Right cardiac atrium (tissue), 5 donors: Measurements from ENCODE around the gene CMBL. TPM values are rescaled to one million over a fixed set of nuclear protein-coding genes. Genes with fewer than 3 reads are reported as not detected.
A peak's percentile ranks its signal among the peaks of the same experiment; 100 is the strongest.

Experiments used
- ATAC-seq, 2 donors: fragments of 200-7000 bp; cut with Tn5 transposase; one replicate each; pipeline versions ENCODE4 v1.8.0 to v1.9.1; 2020; ENCODE audit warnings: moderate library complexity in 2 of 2, mild to moderate bottlenecking in 1 of 2
- DNase-seq, 3 donors: peaks; one replicate each; pipeline ENCODE4 v3.0.0-alpha.2; 2020
- H3K27ac ChIP-seq: one replicate; pipeline ENCODE4 v1.5.1; 2013; ENCODE audit warnings: mild to moderate bottlenecking, low read length, control low read depth, moderate library complexity
- H3K27me3 ChIP-seq: one replicate; pipeline ENCODE4 v1.6.1; 2013; ENCODE audit not compliant: control insufficient read depth, insufficient read depth
- H3K4me1 ChIP-seq: one replicate; pipeline ENCODE4 v1.6.1; 2013; ENCODE audit warnings: low read length; ENCODE audit not compliant: control insufficient read depth, insufficient read depth
- H3K4me3 ChIP-seq: one replicate; pipeline ENCODE4 v1.5.1; 2013; ENCODE audit warnings: low read length, control low read depth
- H3K9me3 ChIP-seq: one replicate; pipeline ENCODE4 v1.6.1; 2013; ENCODE audit warnings: low read length; ENCODE audit not compliant: control insufficient read depth
- WGBS: extraction: QIAGEN DNeasy Blood & Tissue Kit; methylation state at CpG from one replicate; pipeline ENCODE4 v1.1.7; 2013; 5-methylcytosine and 5-hydroxymethylcytosine counted together
- intact Hi-C, 4 donors: fragments of 100-400 bp; cut with DNase I; formaldehyde crosslinking; loops; one replicate each; pipeline versions ENCODE4 v1.11.0 to v1.14.0; 2022 to 2023
- polyA plus RNA-seq: library from polyadenylated mRNA; stranded (reverse); fragments of 200-250 nt; gene quantifications from one replicate; pipeline ENCODE4 v1.2.3, GENCODE V29; 2013
- total RNA-seq, 4 donors: library from RNA; stranded (reverse); fragmentation: NEBNext Ultra II Directional; extraction: Animal tissue kit (Norgen Biotek cat#: 25700); gene quantifications; one replicate each; pipeline ENCODE4 v1.2.1, GENCODE V29; 2021
- donor health status: healthy with polysubstance abuse.
- donor health status: DM: no; HTN: yes; CAD: no.
- donor health status: DM: no; HTN: no; CAD: no.
- donor health status: DM: no; HTN: yes; CAD: no; lungs with severe emphysema.
- donor health status: DM: yes; HTN: yes; CAD: no.

Gene CMBL
- total and polyA plus RNA-seq, 5 donors = 30.2 to 55.3 (median 46.8) TPM

DNA sequence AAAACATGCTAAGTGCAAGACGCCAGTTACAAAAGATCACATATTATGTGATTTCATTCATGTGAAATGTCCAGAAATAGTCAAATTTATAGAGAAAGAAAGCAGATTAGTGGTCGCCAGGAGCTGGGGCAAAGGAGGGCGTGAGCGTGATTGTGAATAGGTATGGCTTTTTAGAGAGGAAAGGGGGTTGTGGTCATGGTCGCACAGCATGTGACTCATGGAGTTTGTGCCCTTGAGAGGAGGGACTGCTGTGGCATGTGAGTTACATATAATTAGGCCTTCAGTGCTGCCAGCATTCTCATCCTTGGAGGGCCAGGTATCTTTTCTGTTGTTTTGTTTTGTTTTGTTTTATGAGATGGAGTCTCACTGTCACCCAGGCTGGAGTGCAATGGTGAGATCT, 24.6 kb upstream of the CMBL start:
- WGBS = 93% methylated on average over 5 of the region's 5 CpGs
- no peak for DNase-seq
- no peak overlapping the region for H3K4me3 ChIP-seq
- H3K27ac ChIP-seq = peak overlapping the region; percentile 81
- no peaks in the 10 kb centered on the region for H3K27me3 ChIP-seq
- H3K9me3 ChIP-seq = peaks cover 3% of the 10 kb centered on the region
- no peak for ATAC-seq
- intact Hi-C loops = no loop called here
- H3K4me1 ChIP-seq = peaks cover 15% of the 10 kb centered on the region

- DNase-seq (peak; percentile 75 to 90 (median 83)), ATAC-seq (peak; percentile 67 to 73)
- 53% methylated on average over 7 of the region's 7 CpGs for WGBS
- Histone ChIP-seq H3K27me3 (no peaks in the 10 kb centered on the region), H3K27ac (peak overlapping the region; percentile 71), H3K9me3 (peaks cover 3% of the 10 kb centered on the region), H3K4me3 (no peak overlapping the region), H3K4me1 (peaks cover 15% of the 10 kb centered on the region)
- intact Hi-C loops = no loop called here
These were observed 23.7 kb upstream of the CMBL start for GRCh38 chr5:10331341-10331796.

DNA sequence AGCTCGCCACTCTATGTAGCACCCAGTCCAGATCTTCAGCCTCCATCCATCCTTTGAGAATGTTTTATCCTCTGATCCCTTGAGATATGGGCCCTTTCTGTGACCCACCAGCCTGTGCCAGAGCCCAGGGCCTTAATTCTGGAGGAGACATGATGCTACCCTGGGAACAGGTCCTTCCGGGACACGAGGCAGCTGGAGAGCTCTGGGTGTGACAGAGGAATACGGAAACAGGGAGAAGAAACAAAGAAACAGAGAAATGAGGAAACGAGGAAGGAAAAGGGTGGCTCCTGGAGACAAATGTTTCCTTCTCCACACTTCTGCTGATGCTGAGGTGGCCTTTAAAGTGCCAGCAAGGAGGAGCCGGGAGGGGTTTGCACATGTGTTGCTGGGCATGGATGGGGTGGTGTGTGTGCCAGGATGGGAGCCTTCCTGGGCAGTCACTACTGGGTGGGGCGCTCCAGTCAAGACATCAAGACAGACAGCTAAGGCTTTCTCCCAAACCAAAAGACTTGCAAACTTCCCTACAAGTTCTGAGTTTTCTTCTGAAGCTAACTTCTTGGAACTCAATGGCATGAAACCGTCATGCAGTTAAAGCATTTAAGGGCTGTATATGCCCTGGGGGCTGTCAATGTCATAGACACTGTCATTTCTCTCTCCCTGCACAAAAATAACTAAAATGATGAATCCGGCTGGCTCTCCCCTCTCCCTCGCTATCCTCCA, 23.0 kb upstream of the CMBL start:
- Histone ChIP-seq H3K9me3 (peaks cover 3% of the 10 kb centered on the region), H3K4me1 (peaks cover 15% of the 10 kb centered on the region), H3K27ac (peak overlapping the region; percentile 71), H3K27me3 (no peaks in the 10 kb centered on the region), H3K4me3 (no peak overlapping the region)
- ATAC-seq = peak; percentile 6 to 7
- WGBS = 63% methylated on average over 10 of the region's 10 CpGs
- peak in 1 of 3 donors; percentile 31 for DNase-seq
- intact Hi-C loops = no loop called here

DNA sequence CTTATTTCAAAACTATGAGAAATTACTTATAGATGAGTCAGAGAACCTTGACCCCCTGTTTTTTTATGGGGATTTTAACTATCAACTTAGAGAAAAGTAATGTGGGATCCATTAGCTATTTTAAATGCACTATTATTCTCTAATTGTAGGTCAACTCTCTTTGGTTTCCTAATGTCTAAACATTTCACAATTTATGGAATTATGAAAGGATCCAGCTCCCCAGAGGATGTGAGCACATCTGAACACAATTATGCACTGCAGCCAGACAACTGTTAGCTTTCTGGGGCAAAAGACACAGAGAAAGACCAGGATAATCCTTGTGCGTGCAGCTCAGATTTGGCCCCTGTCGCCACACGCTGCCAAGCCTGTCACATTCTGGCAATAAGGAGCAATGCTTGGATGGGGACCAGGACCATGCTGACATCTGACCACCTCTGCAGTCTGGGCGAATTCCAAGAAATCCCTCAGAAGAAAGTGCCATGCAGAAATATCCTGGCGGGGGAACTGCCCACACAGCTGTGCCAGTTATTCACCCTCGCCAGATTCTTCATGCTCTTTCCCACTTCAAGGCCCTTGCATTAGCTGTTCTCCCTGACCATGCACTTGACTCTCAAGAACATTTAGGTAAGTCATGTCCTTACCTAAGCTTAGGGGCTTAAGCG, 22.2 kb upstream of the CMBL start:
- WGBS = 53% methylated on average over 7 of the region's 7 CpGs
- Histone ChIP-seq H3K27me3 (no peaks in the 10 kb centered on the region), H3K4me1 (peaks cover 15% of the 10 kb centered on the region), H3K4me3 (no peak overlapping the region), H3K9me3 (peaks cover 3% of the 10 kb centered on the region), H3K27ac (peak overlapping the region; percentile 71)
- DNase-seq = peak; percentile 59 to 72 (median 68)
- ATAC-seq = peak; percentile 41 to 62
- intact Hi-C loops = no loop called here

- DNase-seq = no peak
- peaks cover 3% of the 10 kb centered on the region for H3K9me3 ChIP-seq
- H3K27me3 ChIP-seq = no peaks in the 10 kb centered on the region
- no peak overlapping the region for H3K4me3 ChIP-seq
- intact Hi-C loops = no loop called here
- no peak for ATAC-seq
- peak overlapping the region; percentile 42 for H3K27ac ChIP-seq
- 55% methylated on average over 2 of the region's 2 CpGs for WGBS
- peaks cover 15% of the 10 kb centered on the region for H3K4me1 ChIP-seq
These were observed 21.7 kb upstream of the CMBL start for GRCh38 chr5:10329446-10329819.

- H3K9me3 ChIP-seq = peaks cover 7% of the 10 kb centered on the region
- H3K27me3 ChIP-seq = no peaks in the 10 kb centered on the region
- no peak for ATAC-seq
- peaks cover 15% of the 10 kb centered on the region for H3K4me1 ChIP-seq
- H3K27ac ChIP-seq = no peak overlapping the region
- 88% methylated on average over 5 of the region's 5 CpGs for WGBS
- DNase-seq = no peak
- H3K4me3 ChIP-seq = no peak overlapping the region
- intact Hi-C loops = no loop called here
These were observed 20.6 kb upstream of the CMBL start for GRCh38 chr5:10328323-10328722.

GRCh38 chr5:10324518-10325370, 17.0 kb upstream of the CMBL start:
- DNase-seq (no peak), ATAC-seq (peak in 1 of 2 donors; percentile 19)
- no peak overlapping the region for H3K4me3 ChIP-seq
- peaks cover 4% of the 10 kb centered on the region for H3K9me3 ChIP-seq
- intact Hi-C loops = no loop called here
- WGBS = 83% methylated on average over 6 of the region's 6 CpGs
- H3K4me1 ChIP-seq = no peaks in the 10 kb centered on the region
- H3K27ac ChIP-seq = no peak overlapping the region
- H3K27me3 ChIP-seq = no peaks in the 10 kb centered on the region

GRCh38 chr5:10323588-10324488, 16.1 kb upstream of the CMBL start:
- DNase-seq = no peak
- no peak for ATAC-seq
- H3K27ac ChIP-seq = no peak overlapping the region
- H3K4me1 ChIP-seq = no peaks in the 10 kb centered on the region
- no peaks in the 10 kb centered on the region for H3K27me3 ChIP-seq
- 63% methylated on average over 6 of the region's 6 CpGs for WGBS
- peaks cover 7% of the 10 kb centered on the region for H3K9me3 ChIP-seq
- intact Hi-C loops = no loop called here
- H3K4me3 ChIP-seq = no peak overlapping the region

GRCh38 chr5:10321882-10322281, 14.2 kb upstream of the CMBL start:
- no peaks in the 10 kb centered on the region for H3K27me3 ChIP-seq
- WGBS = 81% methylated on average over 9 of the region's 9 CpGs
- no peaks in the 10 kb centered on the region for H3K4me1 ChIP-seq
- intact Hi-C loops = no loop called here
- DNase-seq = no peak
- H3K27ac ChIP-seq = no peak overlapping the region
- peaks cover 12% of the 10 kb centered on the region for H3K9me3 ChIP-seq
- ATAC-seq = no peak
- no peak overlapping the region for H3K4me3 ChIP-seq

- H3K27ac ChIP-seq = no peak overlapping the region
- 61% methylated on average over 3 of the region's 3 CpGs for WGBS
- peaks cover 12% of the 10 kb centered on the region for H3K9me3 ChIP-seq
- ATAC-seq (no peak), DNase-seq (no peak)
- H3K4me1 ChIP-seq = no peaks in the 10 kb centered on the region
- H3K4me3 ChIP-seq = no peak overlapping the region
- intact Hi-C loops = no loop called here
- H3K27me3 ChIP-seq = no peaks in the 10 kb centered on the region
These were observed 13.1 kb upstream of the CMBL start for GRCh38 chr5:10320793-10321192.
